GM12878 (cell line): ENCODE results near the gene TTF2.

Experiments
- POLR2A ChIP-seq: IDR thresholded peaks from 2 replicates; pipeline ENCODE4 v1.6.1; 2011; ENCODE audit warnings: low read depth, mild to moderate bottlenecking, low read length
- TF ChIP-seq, protein P1 (sequence below): IDR thresholded peaks from 2 replicates; pipeline ENCODE4 v1.6.1; 2012; ENCODE audit warnings: mild to moderate bottlenecking, low read depth, low read length

DNA sequence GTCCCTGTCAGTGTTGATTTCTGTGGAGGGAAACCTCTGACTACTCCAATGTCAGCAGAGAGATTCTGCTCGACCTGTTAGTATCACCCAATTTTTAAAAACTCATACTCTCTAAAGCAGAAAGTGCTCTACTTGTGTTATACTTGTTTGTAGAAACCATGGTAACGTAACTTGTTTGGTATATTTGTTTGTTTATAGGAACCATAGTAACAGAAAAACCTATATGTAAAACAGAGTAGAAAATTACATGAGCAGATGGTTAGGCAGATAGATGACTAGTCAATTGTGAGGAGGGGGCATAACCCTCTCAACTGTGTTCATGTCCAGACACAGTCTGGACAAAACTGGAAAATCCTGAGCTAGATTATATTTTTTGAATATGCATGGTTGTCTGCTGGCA lies 54.8 kb downstream of the TTF2 start:
- TF ChIP-seq, protein P1, sequence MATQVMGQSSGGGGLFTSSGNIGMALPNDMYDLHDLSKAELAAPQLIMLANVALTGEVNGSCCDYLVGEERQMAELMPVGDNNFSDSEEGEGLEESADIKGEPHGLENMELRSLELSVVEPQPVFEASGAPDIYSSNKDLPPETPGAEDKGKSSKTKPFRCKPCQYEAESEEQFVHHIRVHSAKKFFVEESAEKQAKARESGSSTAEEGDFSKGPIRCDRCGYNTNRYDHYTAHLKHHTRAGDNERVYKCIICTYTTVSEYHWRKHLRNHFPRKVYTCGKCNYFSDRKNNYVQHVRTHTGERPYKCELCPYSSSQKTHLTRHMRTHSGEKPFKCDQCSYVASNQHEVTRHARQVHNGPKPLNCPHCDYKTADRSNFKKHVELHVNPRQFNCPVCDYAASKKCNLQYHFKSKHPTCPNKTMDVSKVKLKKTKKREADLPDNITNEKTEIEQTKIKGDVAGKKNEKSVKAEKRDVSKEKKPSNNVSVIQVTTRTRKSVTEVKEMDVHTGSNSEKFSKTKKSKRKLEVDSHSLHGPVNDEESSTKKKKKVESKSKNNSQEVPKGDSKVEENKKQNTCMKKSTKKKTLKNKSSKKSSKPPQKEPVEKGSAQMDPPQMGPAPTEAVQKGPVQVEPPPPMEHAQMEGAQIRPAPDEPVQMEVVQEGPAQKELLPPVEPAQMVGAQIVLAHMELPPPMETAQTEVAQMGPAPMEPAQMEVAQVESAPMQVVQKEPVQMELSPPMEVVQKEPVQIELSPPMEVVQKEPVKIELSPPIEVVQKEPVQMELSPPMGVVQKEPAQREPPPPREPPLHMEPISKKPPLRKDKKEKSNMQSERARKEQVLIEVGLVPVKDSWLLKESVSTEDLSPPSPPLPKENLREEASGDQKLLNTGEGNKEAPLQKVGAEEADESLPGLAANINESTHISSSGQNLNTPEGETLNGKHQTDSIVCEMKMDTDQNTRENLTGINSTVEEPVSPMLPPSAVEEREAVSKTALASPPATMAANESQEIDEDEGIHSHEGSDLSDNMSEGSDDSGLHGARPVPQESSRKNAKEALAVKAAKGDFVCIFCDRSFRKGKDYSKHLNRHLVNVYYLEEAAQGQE: no peak
- no peak for TF ChIP-seq POLR2A
